HG03558 (cell line): ENCODE results near the gene NEDD9.
A peak's percentile ranks its signal among the peaks of the same experiment; 100 is the strongest.

Experiments used
- ATAC-seq: cut with Tn5 transposase; IDR thresholded peaks from one replicate; pipeline ENCODE4 v1.9.1; 2021; ENCODE audit warnings: moderate number of reproducible peaks; ENCODE audit not compliant: unreplicated experiment; ENCODE audit errors: extremely low read depth

The NEDD9 gene

GRCh38 chr6:11236076-11236750 is 3.7 kb upstream of the NEDD9 start:
- ATAC-seq = no peak

DNA sequence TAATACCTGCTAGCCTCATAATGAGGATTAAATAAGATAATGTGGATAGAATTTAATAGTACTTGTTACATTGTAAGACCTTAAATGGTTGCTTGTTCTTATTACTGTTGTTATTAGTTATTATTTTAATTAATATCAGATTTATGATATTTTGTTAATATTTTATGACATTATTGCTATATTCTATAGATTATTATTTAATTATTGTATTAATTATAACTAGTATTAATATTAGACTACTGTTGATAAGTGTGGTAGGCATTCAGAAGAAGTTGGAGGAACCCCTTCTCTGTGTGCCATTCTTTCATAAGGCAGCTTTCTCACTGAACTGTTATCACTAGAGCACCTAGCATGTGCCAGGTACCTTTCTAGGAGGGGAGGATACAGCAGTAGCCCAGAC is 2.6 kb upstream of the NEDD9 start:
- no peak for ATAC-seq

DNA sequence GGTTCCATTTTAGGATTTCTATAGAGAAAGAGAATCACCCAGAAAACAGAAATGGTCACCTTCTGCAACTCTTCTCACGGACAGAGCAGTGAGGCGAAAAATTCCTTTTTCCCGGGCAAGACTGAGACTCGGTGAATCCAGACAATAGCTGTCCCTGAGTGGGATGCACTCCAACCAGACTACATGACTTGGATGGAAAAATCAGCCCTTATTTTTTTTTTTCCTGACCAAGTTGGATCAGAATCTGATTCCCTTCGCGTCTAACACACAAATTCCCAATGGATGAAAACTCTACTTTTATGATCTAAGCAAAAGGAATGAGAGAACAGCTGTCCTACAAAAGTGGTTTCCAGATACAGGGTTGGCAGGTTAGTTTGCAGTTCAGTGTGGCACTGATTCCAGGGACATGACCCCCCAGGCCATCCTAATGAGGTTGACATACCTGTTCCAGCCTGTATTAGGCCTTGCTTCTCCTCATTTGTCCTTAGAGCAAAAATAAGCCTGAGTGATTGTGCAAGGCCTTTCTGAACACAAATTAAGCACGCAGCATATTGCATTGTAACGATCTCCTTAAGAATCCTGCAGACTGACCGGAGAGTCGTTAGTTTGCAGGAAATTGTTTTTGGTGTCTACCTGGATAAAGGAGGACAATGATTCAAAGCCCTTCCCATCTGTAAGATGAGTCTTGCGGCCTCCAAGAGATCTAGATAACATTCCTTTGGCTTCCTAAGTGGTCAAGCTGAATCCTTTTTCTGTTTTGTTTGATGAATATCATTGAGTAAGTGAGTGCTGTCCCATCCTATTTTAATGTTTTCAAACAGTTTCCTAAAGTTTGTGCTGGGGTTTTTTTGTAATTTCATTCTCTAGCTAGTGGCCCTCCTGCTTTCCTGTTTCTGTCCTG is 1.5 kb upstream of the NEDD9 start:
- no peak for ATAC-seq

GRCh38 chr6:11232770-11233626 is 530 bp upstream of the NEDD9 start:
- ATAC-seq = peak; percentile 2

DNA sequence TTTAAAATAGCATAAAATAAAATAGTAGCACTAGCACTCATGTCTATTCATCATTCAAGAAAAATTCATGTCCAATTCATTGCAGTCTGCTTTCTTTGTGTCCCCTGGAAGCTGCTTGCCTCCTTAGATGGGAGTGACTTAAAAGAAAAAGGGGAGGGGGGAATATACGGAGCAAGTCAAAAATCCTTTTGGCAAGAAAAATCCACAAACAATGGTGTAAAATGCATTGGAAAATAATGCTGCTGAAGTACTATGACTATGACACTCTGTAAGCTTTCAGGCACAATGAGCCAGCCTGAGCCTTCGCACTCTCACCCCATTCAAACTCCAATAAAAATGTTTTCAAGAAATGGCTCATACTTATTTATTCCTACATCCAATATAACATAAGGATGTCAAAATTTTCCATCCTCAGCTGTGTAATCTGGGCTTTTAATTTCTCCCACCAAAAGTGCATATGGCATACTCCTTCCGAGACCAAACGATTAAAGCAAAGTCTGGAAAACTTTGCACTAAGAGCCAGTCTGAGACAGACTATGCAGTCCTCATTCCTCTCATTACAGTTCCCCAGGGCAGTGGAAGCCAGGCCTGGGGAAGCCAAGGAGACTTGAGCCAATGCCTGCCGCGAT is 790 bp downstream of the NEDD9 start:
- no peak for ATAC-seq

DNA sequence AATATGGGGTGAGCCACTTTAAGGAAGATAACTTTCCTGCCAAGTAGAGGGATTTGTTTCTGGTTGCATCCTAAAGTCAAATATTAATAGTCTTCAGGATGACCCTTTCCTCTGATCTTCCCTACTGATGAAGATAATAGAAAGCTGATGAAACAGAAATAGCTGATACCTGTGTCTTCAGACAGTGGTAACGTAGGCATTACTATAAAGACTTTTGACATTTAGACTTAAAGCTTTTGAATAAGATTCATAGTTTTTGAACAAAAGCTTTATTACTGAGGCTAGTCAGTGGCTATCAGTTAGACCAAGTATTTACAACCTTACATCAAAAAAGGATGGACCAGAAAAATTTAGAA is 1.4 kb downstream of the NEDD9 start:
- ATAC-seq = no peak

DNA sequence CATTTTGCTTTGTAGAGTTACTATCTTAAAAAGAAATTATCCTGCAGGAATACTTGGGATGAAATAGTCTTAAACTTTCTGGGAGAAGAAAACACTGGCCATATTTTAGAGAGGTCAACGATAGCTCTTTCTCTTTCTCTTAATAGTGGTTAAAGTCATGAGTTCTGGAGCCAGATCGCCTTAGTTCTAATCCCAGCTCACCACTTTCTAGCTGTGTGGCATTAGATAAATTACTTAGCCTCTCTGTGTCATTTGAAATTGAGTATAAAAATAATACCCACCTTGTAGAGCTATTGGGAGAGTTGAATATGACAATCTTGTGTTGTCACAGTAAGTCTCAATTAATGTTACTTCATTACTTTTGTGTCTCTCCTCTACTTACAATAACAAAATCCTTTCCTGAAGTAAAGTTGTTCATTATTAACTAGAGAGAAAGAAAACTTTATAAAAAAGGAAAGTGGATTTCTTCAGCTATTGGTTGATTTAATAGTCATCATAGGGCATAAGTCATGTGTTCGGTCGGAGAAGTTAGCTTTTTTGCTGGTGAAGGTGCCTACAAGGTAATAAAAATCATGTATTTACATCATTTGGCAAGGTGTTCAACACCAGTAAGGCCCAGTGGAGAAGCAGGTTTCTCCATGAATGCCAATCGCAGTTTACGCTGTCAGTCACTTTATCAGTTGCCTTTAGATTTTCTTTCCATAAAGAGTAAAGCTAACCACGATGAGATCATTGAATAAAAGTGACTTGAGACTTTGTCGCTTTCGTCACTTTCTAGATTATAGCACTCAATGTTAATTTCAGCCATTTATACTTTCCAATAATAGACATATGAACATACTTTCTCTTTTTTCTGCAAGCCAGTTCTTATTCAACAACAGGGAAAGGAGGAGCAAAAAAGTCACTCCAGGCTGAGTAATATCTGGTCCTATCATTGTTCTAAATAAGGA is 2.0 kb downstream of the NEDD9 start:
- no peak for ATAC-seq

DNA sequence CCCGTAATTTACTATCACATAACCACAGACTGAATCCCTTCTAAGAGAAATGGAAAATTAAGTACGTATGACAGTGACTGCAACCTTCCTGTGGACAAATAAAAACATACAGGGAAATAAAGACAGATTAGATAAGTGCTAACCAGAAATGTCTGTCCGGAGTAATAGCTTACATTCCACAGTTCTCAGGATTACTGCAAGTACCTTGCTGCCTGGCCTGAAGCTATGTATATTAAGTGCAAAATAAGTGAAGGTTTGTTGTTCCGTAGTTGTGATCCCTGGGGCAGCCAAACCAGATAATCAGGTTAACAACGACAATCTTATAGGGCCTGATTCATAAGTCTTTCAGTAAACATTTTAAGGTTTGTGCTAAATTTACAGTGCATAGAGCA is 2.8 kb downstream of the NEDD9 start:
- no peak for ATAC-seq

GRCh38 chr6:11228935-11229654 is 3.4 kb downstream of the NEDD9 start:
- no peak for ATAC-seq

GRCh38 chr6:11227698-11228097 is 4.8 kb downstream of the NEDD9 start:
- no peak for ATAC-seq

DNA sequence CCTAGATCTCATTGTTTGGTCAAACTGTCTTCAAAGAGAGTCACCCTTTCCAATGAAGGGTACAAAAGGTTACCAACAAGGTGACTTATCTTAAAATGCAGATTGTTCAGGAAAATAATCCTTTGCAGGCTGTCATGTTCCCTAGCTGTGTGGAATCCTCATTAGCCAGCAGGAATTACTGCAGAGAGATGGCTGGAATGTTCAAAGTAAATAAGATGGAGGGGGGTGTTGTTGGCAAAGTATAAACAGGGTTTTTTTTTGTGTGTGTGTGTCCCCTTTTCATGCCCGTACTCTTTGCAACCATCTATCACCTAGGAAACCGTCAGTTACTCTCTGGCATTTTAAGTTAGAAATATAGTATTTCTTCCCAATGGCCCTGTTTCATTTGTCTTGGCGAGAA is 6.5 kb downstream of the NEDD9 start:
- ATAC-seq = no peak

- no peak for ATAC-seq
These were observed 7.5 kb downstream of the NEDD9 start for GRCh38 chr6:11224966-11225463.

DNA sequence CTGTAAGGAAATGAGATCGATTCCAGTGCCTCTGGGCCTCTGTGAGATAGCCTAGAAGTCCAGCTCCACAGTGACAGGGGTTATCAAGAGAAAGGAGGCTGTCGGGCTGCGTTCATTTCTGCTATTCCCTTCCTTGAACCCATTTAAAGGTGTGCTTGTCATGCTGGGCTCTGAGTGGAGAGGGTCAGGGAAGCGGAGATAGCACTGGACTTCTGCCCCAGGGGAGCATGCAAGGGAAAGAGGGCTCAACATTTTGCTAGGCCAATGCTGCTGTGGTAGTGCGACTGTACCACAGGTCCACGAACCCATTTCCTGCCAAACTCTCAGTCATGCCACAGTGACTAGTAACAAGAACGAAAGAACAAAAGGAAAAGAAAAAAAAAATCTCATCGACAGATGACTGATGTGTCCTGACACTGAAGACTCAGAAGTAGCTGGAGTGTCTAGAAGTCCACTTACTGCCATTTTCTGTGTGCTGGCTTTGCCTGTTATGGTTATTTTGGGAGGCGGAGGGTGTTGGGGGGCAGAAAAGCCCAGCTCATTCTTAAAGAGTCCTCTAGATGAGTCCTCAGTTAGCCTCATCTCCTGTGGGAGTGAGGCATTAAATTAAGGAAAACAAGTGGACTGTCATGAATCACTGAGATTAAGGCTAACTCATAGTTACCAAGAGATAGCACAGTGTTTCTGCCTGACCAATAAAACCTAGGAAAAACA is 8.1 kb downstream of the NEDD9 start:
- ATAC-seq = peak; percentile 63

DNA sequence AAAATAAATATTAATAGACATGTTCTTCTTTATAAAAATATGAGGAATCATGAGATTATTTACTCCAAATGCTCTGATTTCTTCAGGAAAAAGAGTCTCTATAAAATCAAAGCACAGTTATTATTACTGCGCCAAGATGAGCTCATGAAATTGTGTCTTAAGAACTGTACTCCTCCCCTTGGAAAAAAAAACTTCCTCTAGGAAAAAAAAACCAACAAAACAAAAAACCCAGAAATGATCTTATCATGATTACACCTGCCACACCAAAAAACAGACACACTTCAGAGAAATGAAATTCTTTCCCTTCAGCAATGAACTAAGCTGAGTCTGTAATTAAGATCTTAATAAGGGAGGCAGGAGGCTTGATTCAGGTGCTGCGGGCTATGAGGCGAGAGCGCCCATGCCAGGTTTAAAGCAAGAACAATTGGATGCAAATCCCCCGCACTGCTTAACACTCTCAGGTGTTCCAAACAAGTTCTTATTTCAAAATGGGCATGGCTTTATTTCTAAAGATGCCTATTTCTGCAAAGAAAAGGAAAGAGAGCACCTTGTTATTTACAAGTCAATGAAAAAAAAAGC is 9.1 kb downstream of the NEDD9 start:
- ATAC-seq = no peak

DNA sequence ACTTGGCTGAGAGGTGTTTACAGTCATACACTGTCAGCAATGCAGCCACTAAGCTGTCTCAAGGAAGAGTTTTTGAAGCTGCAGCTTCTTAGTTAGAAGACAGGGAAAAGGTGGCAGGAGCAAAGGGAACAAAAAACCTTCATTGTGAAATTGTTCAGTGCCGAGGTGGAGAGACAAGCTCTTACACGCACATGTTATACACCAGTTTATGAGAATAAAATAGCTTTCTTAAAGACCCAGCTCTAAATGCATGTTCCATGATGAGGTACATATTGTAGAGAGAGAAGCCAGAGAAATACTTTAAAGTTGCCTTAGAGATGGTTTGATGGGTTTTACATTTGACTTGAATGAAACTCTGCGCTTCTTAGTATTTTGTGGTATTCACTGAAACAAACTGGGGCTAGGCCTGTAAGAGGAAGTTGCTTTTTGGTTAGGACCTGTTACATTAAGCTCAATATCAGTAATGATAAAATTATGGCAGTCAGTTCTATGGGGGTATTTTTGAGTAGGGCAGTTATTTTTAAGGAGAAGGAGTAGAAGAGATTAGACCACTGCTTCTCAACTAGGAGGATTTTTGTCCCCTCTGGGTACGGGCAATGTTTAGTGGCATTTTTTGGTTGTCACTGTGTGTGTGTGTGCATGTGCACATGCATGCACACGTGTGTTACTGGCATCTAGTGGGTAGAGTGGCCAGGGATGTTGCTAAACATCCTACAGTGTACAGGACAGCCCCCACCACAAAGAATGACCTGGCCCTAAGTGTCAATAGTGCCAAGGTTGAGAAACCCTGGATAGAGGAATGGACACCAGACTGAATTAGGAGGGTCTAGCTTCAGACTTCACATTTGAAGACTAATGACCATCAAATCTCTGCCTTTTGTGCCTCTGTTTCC is 9.8 kb downstream of the NEDD9 start:
- ATAC-seq = no peak

DNA sequence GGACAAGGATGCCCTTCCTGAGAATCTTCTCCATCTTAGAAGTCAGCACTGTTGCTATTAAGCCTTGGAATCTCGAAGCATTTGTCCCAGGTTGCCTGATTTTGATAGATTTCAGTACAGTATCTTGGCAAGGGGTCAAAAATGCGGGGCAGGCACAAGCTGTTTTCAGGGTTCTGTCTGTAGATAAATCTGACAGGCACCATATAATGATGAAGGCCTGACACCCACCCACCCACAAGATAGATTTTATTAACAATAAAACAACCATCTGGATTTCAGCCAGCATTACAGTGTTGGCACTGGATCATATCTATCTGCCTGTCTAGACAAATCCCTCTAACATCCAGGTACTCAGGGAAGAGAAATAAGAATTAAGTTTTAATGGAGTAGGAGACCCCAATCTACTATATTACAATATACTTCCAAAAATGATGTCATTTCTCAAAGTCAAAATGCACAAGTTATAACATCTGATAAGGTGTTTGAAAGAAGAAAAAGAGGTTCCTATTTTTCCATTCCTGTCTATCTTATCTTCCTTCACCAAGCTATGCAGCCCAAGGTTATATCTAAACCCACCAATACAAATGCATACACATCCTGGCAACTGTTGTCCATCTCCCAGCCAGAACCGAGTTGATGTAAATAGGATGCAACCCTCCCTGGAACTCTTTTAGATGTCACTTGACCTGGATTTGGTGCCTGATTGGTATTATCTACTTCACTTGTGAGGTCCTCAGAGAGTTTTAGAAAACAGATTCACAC is 10.7 kb downstream of the NEDD9 start:
- ATAC-seq = no peak
